ENCODE data around the gene INPP4B. TPM values are rescaled to one million over a fixed set of nuclear protein-coding genes. Genes with fewer than 3 reads are reported as not detected.
A peak's percentile ranks its signal among the peaks of the same experiment; 100 is the strongest.

INPP4B gene
- total and polyA plus RNA-seq, 7 experiments from 2014 or later, result 52.8 to 77.5 (median 64.2) TPM

DNA sequence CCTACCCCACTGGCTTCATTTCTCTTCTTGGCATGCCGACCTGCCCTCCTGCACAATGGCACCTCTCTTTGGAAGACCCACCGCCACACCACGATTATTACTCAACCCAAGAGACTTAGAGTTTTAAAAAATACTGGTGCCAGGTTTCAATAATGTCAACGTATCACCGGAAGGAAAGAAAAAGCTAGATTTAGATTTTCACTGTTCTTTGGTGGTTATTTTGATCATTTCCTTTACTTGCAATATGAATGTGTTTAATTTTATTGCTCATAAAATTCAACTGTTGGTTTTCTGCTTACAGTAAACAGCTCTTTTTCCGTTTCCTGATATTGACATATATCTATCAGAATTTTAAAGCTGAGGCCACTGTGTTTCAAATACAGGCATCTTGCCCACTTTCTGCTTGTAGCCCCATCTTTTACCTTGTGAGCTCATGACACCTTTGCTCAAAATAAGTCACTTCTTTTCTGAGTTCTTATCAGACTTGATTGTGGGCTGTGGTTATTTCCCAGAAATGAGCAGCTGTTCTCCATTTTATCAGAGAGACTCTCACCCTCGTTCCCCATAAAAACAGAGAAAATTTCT lies 439.1 kb downstream of the INPP4B start:
- Histone ChIP-seq H3K36me3 (ENCODE audit: control insufficient read depth in 2 of 3, insufficient read depth in 3 of 3, low read length in 3 of 3) (no peaks in the 10 kb centered on the region), H3K27me3 (ENCODE audit: control insufficient read depth in 2 of 2, insufficient read depth in 2 of 2, low read length in 2 of 2) (no peaks in the 10 kb centered on the region), H3K9me3 (ENCODE audit: control insufficient read depth in 2 of 3, low read length in 3 of 3) (no peaks in the 10 kb centered on the region), H3K27ac (ENCODE audit: low read depth, low read length) (peak overlapping the region; percentile 82), H3K4me3 (ENCODE audit: low read length) (peak overlapping the region; percentile 95), H3K4me1 (ENCODE audit: control insufficient read depth in 2 of 2, insufficient read depth in 2 of 2, low read length in 2 of 2) (peaks cover 26 to 57% of the 10 kb centered on the region in 2 donors)
- Mint-ChIP-seq H3K36me3 (peaks cover 0 to 11% (median 10%) of the 10 kb centered on the region in 5 donors), H3K27ac (peak overlapping the region; percentile 86 to 100 (median 96)), H3K4me3 (peak overlapping the region; percentile 92 to 100 (median 99)), H3K9me3 (peaks cover 0 to 1% (median 0%) of the 10 kb centered on the region in 11 donors), H3K27me3 (no peaks in the 10 kb centered on the region), H3K4me1 (peaks cover 13 to 76% (median 65%) of the 10 kb centered on the region in 7 donors)
- ChIA-PET CTCF (interaction anchor here (0.6 to 4.2 kb wide), 13 partner anchors 10 to 228 kb away, joined by 3 to 29 read pairs (median 4); no protein-coding TSS in a partner anchor), POLR2A (interaction anchor here (0.7 to 5.5 kb wide), 21 partner anchors 8 to 308 kb away, joined by 3 to 89 read pairs (median 4); no protein-coding TSS in a partner anchor)
- intact Hi-C loops (cut with micrococcal nuclease), result loop anchor here (1.0 to 10.0 kb wide), 10 partner anchors 9 to 1108 kb away; partner anchors contain the start of genes INPP4B (in 1 of the 2), SMARCA5 (in 1 of the 2) and USP38 (in 1 of the 2)
- peak; percentile 64 for ATAC-seq
- peak in 7 of 9 donors; percentile 36 to 63 (median 51) for DNase-seq

DNA sequence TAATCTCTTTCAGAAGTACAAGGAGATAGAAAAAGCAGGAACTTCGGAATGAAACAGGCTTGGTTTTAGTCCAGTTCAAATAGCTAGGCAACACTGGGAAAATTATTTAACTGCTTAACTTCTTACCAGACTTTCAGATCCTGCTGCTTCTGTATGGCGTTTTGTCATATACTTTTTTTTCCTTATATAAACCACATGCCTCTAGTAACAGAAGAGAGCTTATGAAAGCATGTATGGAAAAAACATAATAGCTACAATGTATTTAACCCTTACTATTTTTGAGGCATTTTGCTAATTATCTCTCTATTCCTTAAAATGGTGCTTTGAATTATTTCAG lies 439.6 kb downstream of the INPP4B start:
- no peaks in the 10 kb centered on the region for H3K27me3 Mint-ChIP-seq
- H3K4me3 ChIP-seq (ENCODE audit: low read length), result peak overlapping the region; percentile 95
- peaks cover 13 to 78% (median 67%) of the 10 kb centered on the region in 7 donors for H3K4me1 Mint-ChIP-seq
- no peaks in the 10 kb centered on the region for H3K36me3 ChIP-seq (ENCODE audit: control insufficient read depth in 2 of 3, insufficient read depth in 3 of 3, low read length in 3 of 3)
- H3K27ac Mint-ChIP-seq, result peak overlapping the region; percentile 86 to 100 (median 96)
- H3K4me1 ChIP-seq (ENCODE audit: control insufficient read depth in 2 of 2, insufficient read depth in 2 of 2, low read length in 2 of 2), result peaks cover 26 to 53% of the 10 kb centered on the region in 2 donors
- CTCF ChIA-PET, result interaction anchor here (0.6 to 4.2 kb wide), 13 partner anchors 10 to 312 kb away, joined by 3 to 29 read pairs (median 3); no protein-coding TSS in a partner anchor
- H3K36me3 Mint-ChIP-seq, result peaks cover 0 to 15% (median 13%) of the 10 kb centered on the region in 5 donors
- H3K27me3 ChIP-seq (ENCODE audit: control insufficient read depth in 2 of 2, insufficient read depth in 2 of 2, low read length in 2 of 2), result no peaks in the 10 kb centered on the region
- H3K27ac ChIP-seq (ENCODE audit: low read depth, low read length), result peak overlapping the region; percentile 82
- peaks cover 0 to 1% (median 0%) of the 10 kb centered on the region in 11 donors for H3K9me3 Mint-ChIP-seq
- DNase-seq (no peak), ATAC-seq (no peak)
- H3K4me3 Mint-ChIP-seq, result peak overlapping the region; percentile 92 to 100 (median 99)
- intact Hi-C loops (cut with micrococcal nuclease), result loop anchor here (1.0 to 10.0 kb wide), 10 partner anchors 10 to 1108 kb away; partner anchors contain the start of genes INPP4B (in 1 of the 2), SMARCA5 (in 1 of the 2) and USP38 (in 1 of the 2)
- POLR2A ChIA-PET, result interaction anchor here (0.7 to 5.5 kb wide), 20 partner anchors 8 to 308 kb away, joined by 3 to 89 read pairs (median 4); no protein-coding TSS in a partner anchor
- H3K9me3 ChIP-seq (ENCODE audit: control insufficient read depth in 2 of 3, low read length in 3 of 3), result no peaks in the 10 kb centered on the region

DNA sequence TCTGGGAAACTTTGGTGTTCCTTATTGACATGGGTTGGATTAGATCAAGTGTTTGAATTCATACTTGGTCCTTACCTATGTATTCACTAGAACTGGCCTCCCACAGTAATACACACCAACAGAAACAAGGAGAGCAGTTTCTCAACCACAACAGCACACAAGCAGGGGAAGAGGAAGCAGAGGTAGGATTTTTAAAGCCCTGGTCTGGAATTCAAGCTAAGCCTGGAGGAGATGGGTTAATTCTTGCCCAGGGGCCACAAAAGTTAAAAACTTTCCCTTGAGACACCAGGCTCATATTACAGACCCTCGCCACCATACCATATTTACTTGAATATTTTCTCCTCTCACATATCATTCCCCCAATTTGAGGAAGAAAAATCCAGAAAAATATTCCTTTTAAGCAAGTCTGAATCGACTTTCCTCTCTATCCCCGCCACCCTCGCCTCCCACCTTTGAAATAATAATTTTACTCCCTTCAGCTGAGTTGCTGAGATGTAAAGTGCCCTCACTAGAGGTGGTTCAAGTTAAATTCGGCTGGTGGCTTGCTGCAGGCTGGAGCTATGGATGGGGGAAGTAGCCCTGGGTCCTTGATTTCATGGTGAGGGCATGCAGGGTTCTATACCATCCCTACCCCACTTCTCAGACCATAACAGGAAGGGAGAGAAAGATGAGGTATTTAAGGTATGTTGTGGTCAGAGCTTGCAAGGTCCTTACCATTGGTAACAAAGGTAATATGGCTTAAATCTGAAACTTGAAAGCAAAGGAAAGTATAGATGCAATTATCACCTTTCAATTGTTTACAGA lies 440.2 kb downstream of the INPP4B start:
- H3K27ac Mint-ChIP-seq, result peak overlapping the region; percentile 86 to 100 (median 96)
- H3K36me3 Mint-ChIP-seq, result peaks cover 0 to 19% (median 17%) of the 10 kb centered on the region in 5 donors
- ATAC-seq (peak; percentile 10), DNase-seq (peak in 1 of 9 donors; percentile 9)
- H3K36me3 ChIP-seq (ENCODE audit: control insufficient read depth in 2 of 3, insufficient read depth in 3 of 3, low read length in 3 of 3), result no peaks in the 10 kb centered on the region
- H3K4me3 ChIP-seq (ENCODE audit: low read length), result peak overlapping the region; percentile 95
- H3K27me3 Mint-ChIP-seq, result no peaks in the 10 kb centered on the region
- peak overlapping the region; percentile 82 for H3K27ac ChIP-seq (ENCODE audit: low read depth, low read length)
- ChIA-PET CTCF (interaction anchor here (0.6 to 4.2 kb wide), 9 partner anchors 11 to 313 kb away, joined by 3 to 29 read pairs (median 5); no protein-coding TSS in a partner anchor), POLR2A (interaction anchor here (0.6 to 5.5 kb wide), 23 partner anchors 8 to 309 kb away, joined by 3 to 89 read pairs (median 4); no protein-coding TSS in a partner anchor)
- intact Hi-C loops (cut with micrococcal nuclease), result loop anchor here (1.0 to 10.0 kb wide), 18 partner anchors 10 to 1109 kb away; partner anchors contain the start of genes INPP4B (in 1 of the 2), SMARCA5 (in 1 of the 2) and USP38 (in 1 of the 2)
- H3K4me3 Mint-ChIP-seq, result peak overlapping the region; percentile 92 to 100 (median 99)
- peaks cover 0 to 1% (median 0%) of the 10 kb centered on the region in 11 donors for H3K9me3 Mint-ChIP-seq
- H3K4me1 Mint-ChIP-seq, result peaks cover 16 to 77% (median 66%) of the 10 kb centered on the region in 7 donors
- H3K4me1 ChIP-seq (ENCODE audit: control insufficient read depth in 2 of 2, insufficient read depth in 2 of 2, low read length in 2 of 2), result peaks cover 26 to 48% of the 10 kb centered on the region in 2 donors
- H3K9me3 ChIP-seq (ENCODE audit: control insufficient read depth in 2 of 3, low read length in 3 of 3), result no peaks in the 10 kb centered on the region
- H3K27me3 ChIP-seq (ENCODE audit: control insufficient read depth in 2 of 2, insufficient read depth in 2 of 2, low read length in 2 of 2), result no peaks in the 10 kb centered on the region

DNA sequence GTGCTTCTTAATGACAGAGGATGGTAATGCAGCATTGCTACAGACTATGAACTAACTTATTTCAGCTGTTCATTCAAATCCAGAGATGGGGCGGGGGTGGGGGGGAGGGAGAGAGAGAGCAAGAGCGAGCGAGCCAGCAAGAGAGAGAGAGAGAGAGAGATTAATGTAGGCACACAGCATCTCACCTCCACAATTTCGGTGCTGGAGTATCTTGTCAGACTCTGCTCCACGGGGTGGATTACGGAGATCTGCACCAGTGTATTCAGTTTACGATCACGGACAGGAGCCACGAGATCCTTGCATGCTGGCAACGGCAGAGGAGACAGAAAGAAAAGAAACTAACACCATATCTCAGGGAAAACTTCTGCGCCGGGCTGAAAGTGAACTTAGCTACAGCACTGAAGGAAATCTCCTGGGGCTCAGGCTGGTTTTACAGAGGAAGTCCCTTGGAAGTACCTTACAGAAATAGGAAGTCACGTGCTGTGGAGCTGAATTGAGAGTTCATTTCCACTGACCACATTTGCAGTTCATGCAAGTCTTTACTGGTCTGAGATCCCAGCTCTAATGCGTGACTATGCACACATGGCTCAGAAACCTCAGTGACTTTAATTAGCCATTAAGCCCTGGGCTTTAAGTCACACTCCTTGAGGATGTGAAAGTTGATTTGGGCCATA lies 440.9 kb downstream of the INPP4B start:
- Histone ChIP-seq H3K4me1 (ENCODE audit: control insufficient read depth in 2 of 2, insufficient read depth in 2 of 2, low read length in 2 of 2) (peaks cover 26 to 48% of the 10 kb centered on the region in 2 donors), H3K36me3 (ENCODE audit: control insufficient read depth in 2 of 3, insufficient read depth in 3 of 3, low read length in 3 of 3) (no peaks in the 10 kb centered on the region), H3K4me3 (ENCODE audit: low read length) (peak overlapping the region; percentile 95), H3K9me3 (ENCODE audit: control insufficient read depth in 2 of 3, low read length in 3 of 3) (no peaks in the 10 kb centered on the region), H3K27ac (ENCODE audit: low read depth, low read length) (peak overlapping the region; percentile 82), H3K27me3 (ENCODE audit: control insufficient read depth in 2 of 2, insufficient read depth in 2 of 2, low read length in 2 of 2) (no peaks in the 10 kb centered on the region)
- DNase-seq, result peak; percentile 19 to 66 (median 60)
- H3K27ac Mint-ChIP-seq, result peak overlapping the region; percentile 86 to 100 (median 96)
- peaks cover 22 to 80% (median 69%) of the 10 kb centered on the region in 7 donors for H3K4me1 Mint-ChIP-seq
- H3K4me3 Mint-ChIP-seq, result peak overlapping the region; percentile 92 to 100 (median 99)
- CTCF ChIA-PET, result interaction anchor here (0.6 to 4.2 kb wide), 6 partner anchors 12 to 313 kb away, joined by 3 to 29 read pairs (median 5); no protein-coding TSS in a partner anchor
- H3K36me3 Mint-ChIP-seq, result peaks cover 0 to 26% (median 22%) of the 10 kb centered on the region in 5 donors
- POLR2A ChIA-PET, result interaction anchor here (0.6 to 5.5 kb wide), 18 partner anchors 9 to 316 kb away, joined by 3 to 89 read pairs (median 4); no protein-coding TSS in a partner anchor
- intact Hi-C loops (cut with micrococcal nuclease), result loop anchor here (1.0 to 10.0 kb wide), 13 partner anchors 9 to 1110 kb away; partner anchors contain the start of genes SMARCA5 (in 1 of the 2) and USP38 (in 1 of the 2)
- no peaks in the 10 kb centered on the region for H3K27me3 Mint-ChIP-seq
- peaks cover 0 to 1% (median 0%) of the 10 kb centered on the region in 11 donors for H3K9me3 Mint-ChIP-seq
- peak; percentile 72 for ATAC-seq

DNA sequence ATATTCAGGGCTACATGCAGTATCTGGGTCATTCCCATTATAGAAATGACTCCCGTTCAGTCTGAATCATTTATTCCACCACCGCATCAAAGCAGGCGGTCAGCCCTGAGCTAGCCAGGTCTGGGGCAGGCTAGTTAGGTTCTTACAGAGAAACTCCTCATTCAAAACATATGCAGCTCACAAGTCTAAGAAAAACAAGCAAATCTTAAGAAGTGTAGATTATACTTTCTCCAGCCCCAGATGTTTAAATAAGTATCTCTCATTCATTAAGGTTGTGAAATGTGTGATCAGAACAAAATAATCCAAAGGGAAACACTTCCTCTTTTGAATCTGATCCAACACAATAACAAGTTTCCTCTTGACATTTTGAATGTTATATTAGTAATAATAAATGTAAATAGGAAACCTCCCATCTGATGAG lies 441.9 kb downstream of the INPP4B start:
- ChIA-PET POLR2A (interaction anchor here (0.8 to 5.5 kb wide), 12 partner anchors 10 to 165 kb away, joined by 3 to 89 read pairs (median 4); no protein-coding TSS in a partner anchor), CTCF (interaction anchor here (1.5 kb wide), 1 partner anchor 163 kb away, joined by 5 read pairs; no protein-coding TSS in a partner anchor)
- ATAC-seq (no peak), DNase-seq (peak in 2 of 9 donors; percentile 34 to 65)
- Histone ChIP-seq H3K36me3 (ENCODE audit: control insufficient read depth in 2 of 3, insufficient read depth in 3 of 3, low read length in 3 of 3) (no peaks in the 10 kb centered on the region), H3K27ac (ENCODE audit: low read depth, low read length) (peak overlapping the region; percentile 82), H3K9me3 (ENCODE audit: control insufficient read depth in 2 of 3, low read length in 3 of 3) (no peaks in the 10 kb centered on the region), H3K4me1 (ENCODE audit: control insufficient read depth in 2 of 2, insufficient read depth in 2 of 2, low read length in 2 of 2) (peaks cover 35 to 54% of the 10 kb centered on the region in 2 donors), H3K4me3 (ENCODE audit: low read length) (peak overlapping the region; percentile 95), H3K27me3 (ENCODE audit: control insufficient read depth in 2 of 2, insufficient read depth in 2 of 2, low read length in 2 of 2) (no peaks in the 10 kb centered on the region)
- Mint-ChIP-seq H3K36me3 (peaks cover 0 to 28% (median 26%) of the 10 kb centered on the region in 5 donors), H3K27me3 (no peaks in the 10 kb centered on the region), H3K27ac (peak overlapping the region; percentile 80 to 100 (median 96)), H3K4me3 (peak overlapping the region; percentile 92 to 100 (median 99)), H3K4me1 (peaks cover 29 to 80% (median 70%) of the 10 kb centered on the region in 7 donors), H3K9me3 (peaks cover 0 to 1% (median 0%) of the 10 kb centered on the region in 11 donors)
- intact Hi-C loops (cut with micrococcal nuclease), result loop anchor here (1.0 to 10.0 kb wide), 6 partner anchors 8 to 1111 kb away; partner anchors contain the start of gene SMARCA5 (in 1 of the 2)
